K562 (cell line): ENCODE measurements around the gene LYST.

Source experiments
- CHCHD3 ChIP-seq: fragments of 250-450 bp; sonication (Bioruptor Pico); IDR thresholded peaks from 2 replicates; pipeline ENCODE4 v2.1.2; 2022; ENCODE audit warnings: mild to moderate bottlenecking
- CTBP1 ChIP-seq: fragments of 450-650 bp; IDR thresholded peaks from 2 replicates; pipeline ENCODE4 v1.6.1; 2016; ENCODE audit warnings: borderline replicate concordance
- E2F6 ChIP-seq, 2 experiments: IDR thresholded peaks; 2 replicates each; pipeline ENCODE4 v1.6.1; 2011; ENCODE audit warnings: borderline replicate concordance in 1 of 2, control low read depth in 1 of 2, low read depth in 1 of 2, low read length in 1 of 2, mild to moderate bottlenecking in 1 of 2, mixed read lengths in 1 of 2, moderate library complexity in 1 of 2; ENCODE audit not compliant: insufficient read depth in 1 of 2, insufficient read length in 1 of 2, poor library complexity in 1 of 2, severe bottlenecking in 1 of 2; ENCODE audit errors: extremely low read depth in 1 of 2
- HDAC1 ChIP-seq, 2 experiments: fragments of 450-650 bp; IDR thresholded peaks; 2 replicates each; pipeline ENCODE4 v1.6.1; 2016 to 2017; ENCODE audit warnings: inconsistent platforms in 1 of 2, mild to moderate bottlenecking in 1 of 2, moderate library complexity in 1 of 2
- KLF6 ChIP-seq: fragments of 250-450 bp; sonication (Bioruptor Pico); IDR thresholded peaks from 2 replicates; pipeline ENCODE4 v1.4.0; 2020; ENCODE audit warnings: mild to moderate bottlenecking, moderate library complexity, borderline replicate concordance
- PBX2 ChIP-seq, 2 experiments: IDR thresholded peaks in 1 of 2; conservative IDR thresholded peaks in 1 of 2; 2 replicates each; pipeline ENCODE4 v1.6.1; 2016; ENCODE audit warnings: low read depth in 2 of 2, mild to moderate bottlenecking in 1 of 2, missing compliant biosample characterization in 1 of 2, missing genetic modification characterization in 1 of 2, moderate library complexity in 1 of 2
- POLR2A ChIP-seq: fragments of 450-650 bp; conservative IDR thresholded peaks from 2 replicates; pipeline ENCODE4 v1.6.1; 2016
- PRDM10 ChIP-seq: fragments of 450-650 bp; IDR thresholded peaks from 2 replicates; pipeline ENCODE4 v1.6.1; 2018; ENCODE audit not compliant: partially characterized antibody
- SMARCB1 ChIP-seq: IDR thresholded peaks from 2 replicates; pipeline ENCODE4 v1.6.1; 2011; ENCODE audit warnings: improper control_type of control experiment, low read depth; ENCODE audit not compliant: insufficient read length
- ZFX ChIP-seq: sonication (generic); formaldehyde crosslinking; IDR thresholded peaks from 2 replicates; pipeline ENCODE4 v1.8.0; 2022; ENCODE audit warnings: mild to moderate bottlenecking, missing genetic modification reagents, moderate library complexity
- ZNF3 ChIP-seq: fragments of 250-450 bp; sonication (Bioruptor Pico); IDR thresholded peaks from 2 replicates; pipeline ENCODE4 v1.5.0; 2021; ENCODE audit warnings: mild to moderate bottlenecking, moderate library complexity
- TF ChIP-seq, protein P1 (sequence below), 3 experiments: IDR thresholded peaks in 2 of 3; conservative IDR thresholded peaks in 1 of 3; 2 replicates each; pipeline ENCODE4 v1.5.1; 2011 to 2012; ENCODE audit warnings: low read length in 3 of 3, mild to moderate bottlenecking in 3 of 3, control low read depth in 2 of 3, improper control_type of control experiment in 1 of 3, inconsistent platforms in 1 of 3, low read depth in 1 of 3, mixed read lengths in 1 of 3, moderate library complexity in 1 of 3; ENCODE audit not compliant: insufficient read depth in 2 of 3

GRCh38 chr1:235670157-235670776 lies 196.4 kb downstream of the LYST start:
- TF ChIP-seq PRDM10 (no peak), ZNF3 (CRISPR knock-in tag) (no peak), CHCHD3 (CRISPR knock-in tag) (no peak), CTBP1 (no peak), KLF6 (CRISPR knock-in tag) (no peak), HDAC1 (IDR thresholded peaks at IDR 0.05) (no peak), POLR2A (no peak), E2F6 (IDR thresholded peaks at IDR 0.05; ENCODE audit: borderline replicate concordance in 1 of 2, extremely low read depth in 1 of 2, insufficient read depth in 1 of 2, insufficient read length in 1 of 2, low read depth in 1 of 2, low read length in 1 of 2, poor library complexity in 1 of 2, severe bottlenecking in 1 of 2) (no peak), SMARCB1 (no peak), ZFX (CRISPR knock-in tag) (no peak), PBX2 (CRISPR knock-in tag; IDR thresholded peaks at IDR 0.05; ENCODE audit: low read depth) (no peak), PBX2 (tag; conservative IDR thresholded peaks at IDR 0.05; ENCODE audit: low read depth) (no peak)
- TF ChIP-seq, protein P1, sequence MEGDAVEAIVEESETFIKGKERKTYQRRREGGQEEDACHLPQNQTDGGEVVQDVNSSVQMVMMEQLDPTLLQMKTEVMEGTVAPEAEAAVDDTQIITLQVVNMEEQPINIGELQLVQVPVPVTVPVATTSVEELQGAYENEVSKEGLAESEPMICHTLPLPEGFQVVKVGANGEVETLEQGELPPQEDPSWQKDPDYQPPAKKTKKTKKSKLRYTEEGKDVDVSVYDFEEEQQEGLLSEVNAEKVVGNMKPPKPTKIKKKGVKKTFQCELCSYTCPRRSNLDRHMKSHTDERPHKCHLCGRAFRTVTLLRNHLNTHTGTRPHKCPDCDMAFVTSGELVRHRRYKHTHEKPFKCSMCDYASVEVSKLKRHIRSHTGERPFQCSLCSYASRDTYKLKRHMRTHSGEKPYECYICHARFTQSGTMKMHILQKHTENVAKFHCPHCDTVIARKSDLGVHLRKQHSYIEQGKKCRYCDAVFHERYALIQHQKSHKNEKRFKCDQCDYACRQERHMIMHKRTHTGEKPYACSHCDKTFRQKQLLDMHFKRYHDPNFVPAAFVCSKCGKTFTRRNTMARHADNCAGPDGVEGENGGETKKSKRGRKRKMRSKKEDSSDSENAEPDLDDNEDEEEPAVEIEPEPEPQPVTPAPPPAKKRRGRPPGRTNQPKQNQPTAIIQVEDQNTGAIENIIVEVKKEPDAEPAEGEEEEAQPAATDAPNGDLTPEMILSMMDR (IDR thresholded peaks at IDR 0.05 in 2 of 3, conservative IDR thresholded peaks at IDR 0.05 in 1 of 3; ENCODE audit: insufficient read depth in 2 of 3, low read depth in 1 of 3, low read length in 3 of 3), result no peak
